H1 (cell line): ENCODE data around the gene SMARCAL1. TPM values are rescaled to one million over a fixed set of nuclear protein-coding genes. Genes with fewer than 3 reads are reported as not detected.

Experiments
- CTCF ChIA-PET: fragments of 300-600 bp; sonication (Branson Sonifier 250); formaldehyde crosslinking; loops from one replicate; lab custom pipeline; 2021; ENCODE audit not compliant: partially characterized antibody; lab: Charles Lee
- POLR2A ChIA-PET: fragments of 300-600 bp; sonication (Branson Sonifier 250); formaldehyde crosslinking; loops from one replicate; lab custom pipeline; 2021; ENCODE audit warnings: inconsistent platforms; ENCODE audit not compliant: partially characterized antibody; lab: Charles Lee
- DNase-seq, 2 experiments: peaks; one replicate each; pipeline versions ENCODE4 v3.0.0 to v3.0.0-alpha.2; 2010 to 2022; ENCODE audit warnings: low spot score in 2 of 2, low read depth in 1 of 2, mixed read lengths in 1 of 2
- FAIRE-seq: peaks from 2 replicates; lab custom pipeline; 2011; peaks lifted over from hg19 to GRCh38; lab: Jason Lieb, UNC
- H2AFZ ChIP-seq: 2 replicates; pipeline ENCODE4 v1.8.1; 2012; ENCODE audit warnings: low read length, inconsistent platforms
- H2AK5ac ChIP-seq: 2 replicates; pipeline ENCODE4 v1.6.1; 2013; ENCODE audit warnings: low read depth, low read length
- H2BK120ac ChIP-seq: replicated peaks from 2 replicates; pipeline ENCODE3; 2013; ENCODE audit warnings: low read depth, low read length, inconsistent platforms
- H2BK12ac ChIP-seq: 2 replicates; pipeline ENCODE4 v1.6.1; 2013; ENCODE audit warnings: low read depth, low read length
- H2BK15ac ChIP-seq: 2 replicates; pipeline ENCODE4 v1.6.1; 2013; ENCODE audit warnings: low read length
- H2BK20ac ChIP-seq: 2 replicates; pipeline ENCODE4 v1.6.1; 2013; ENCODE audit warnings: low read length
- H2BK5ac ChIP-seq: 2 replicates; pipeline ENCODE4 v1.6.1; 2013; ENCODE audit warnings: low read depth, low read length
- H3K14ac ChIP-seq: 2 replicates; pipeline ENCODE4 v1.6.1; 2013; ENCODE audit warnings: inconsistent platforms; ENCODE audit not compliant: insufficient read length
- H3K18ac ChIP-seq: 2 replicates; pipeline ENCODE4 v1.6.1; 2013; ENCODE audit warnings: low read length; ENCODE audit errors: extremely low read depth
- H3K23ac ChIP-seq: 2 replicates; pipeline ENCODE4 v1.6.1; 2013; ENCODE audit warnings: inconsistent platforms; ENCODE audit not compliant: insufficient read length
- H3K23me2 ChIP-seq: 2 replicates; pipeline ENCODE4 v1.6.1; 2013; ENCODE audit warnings: low read depth, low read length
- H3K27ac ChIP-seq: 2 replicates; pipeline ENCODE4 v1.6.1; 2011; ENCODE audit warnings: low read depth, low read length, inconsistent platforms
- H3K27me3 ChIP-seq, 4 experiments: replicated peaks in 1 of 4; 1 replicate in 1 of 4; 2 replicates in 3 of 4; pipeline versions ENCODE4 v1.6.1 to v1.8.1; 2011 to 2013; ENCODE audit warnings: low read length in 3 of 4, mild to moderate bottlenecking in 3 of 4, inconsistent platforms in 2 of 4, mixed read lengths in 2 of 4, moderate library complexity in 1 of 4; ENCODE audit not compliant: control insufficient read depth in 3 of 4, insufficient read depth in 3 of 4; ENCODE audit errors: extremely low read depth in 1 of 4
- H3K36me3 ChIP-seq, 4 experiments: 2 replicates each; pipeline versions ENCODE4 v1.6.1 to v1.8.1; 2011 to 2013; ENCODE audit warnings: mild to moderate bottlenecking in 4 of 4, low read length in 3 of 4, moderate library complexity in 2 of 4, control low read depth in 1 of 4, inconsistent platforms in 1 of 4; ENCODE audit not compliant: insufficient read depth in 4 of 4, control insufficient read depth in 2 of 4
- H3K4ac ChIP-seq: replicated peaks from 2 replicates; pipeline ENCODE3; 2013; ENCODE audit warnings: low read length, low read depth, mixed read lengths, inconsistent platforms; ENCODE audit not compliant: insufficient read length
- H3K4me1 ChIP-seq, 4 experiments: replicated peaks in 1 of 4; 1 replicate in 1 of 4; 2 replicates in 3 of 4; pipeline versions ENCODE4 v1.6.1 to v1.8.1; 2011 to 2013; ENCODE audit warnings: low read length in 3 of 4, inconsistent platforms in 2 of 4, mixed read lengths in 1 of 4; ENCODE audit not compliant: insufficient read depth in 4 of 4, control insufficient read depth in 3 of 4
- H3K4me2 ChIP-seq, 2 experiments: 2 replicates each; pipeline versions ENCODE4 v1.6.1 to v1.8.1; 2011 to 2013; ENCODE audit warnings: low read depth in 2 of 2, low read length in 2 of 2, control low read depth in 1 of 2, inconsistent platforms in 1 of 2, mild to moderate bottlenecking in 1 of 2; ENCODE audit not compliant: insufficient read depth in 1 of 2
- H3K4me3 ChIP-seq, 4 experiments: fragments of 200-600, 300-600 bp in 1 of 4; sonication (generic), shearing (Covaris generic), sonication (Bioruptor Twin) in 1 of 4; 2 replicates each; pipeline versions ENCODE4 v1.5.1 to v1.8.1; 2011 to 2016; ENCODE audit warnings: low read length in 4 of 4, low read depth in 3 of 4, control low read depth in 2 of 4, inconsistent platforms in 2 of 4, mild to moderate bottlenecking in 2 of 4, mixed read lengths in 1 of 4, moderate library complexity in 1 of 4; ENCODE audit not compliant: insufficient read depth in 2 of 4; ENCODE audit errors: extremely low read depth in 1 of 4
- H3K56ac ChIP-seq: replicated peaks from 2 replicates; pipeline ENCODE3; 2013; ENCODE audit warnings: low read depth, mild to moderate bottlenecking, mixed read lengths, low read length, inconsistent platforms; ENCODE audit not compliant: insufficient read length
- H3K79me1 ChIP-seq: 2 replicates; pipeline ENCODE4 v1.6.1; 2013; ENCODE audit warnings: low read depth, low read length, control low read depth
- H3K79me2 ChIP-seq, 2 experiments: 2 replicates each; pipeline versions ENCODE4 v1.6.1 to v1.8.1; 2012 to 2013; ENCODE audit warnings: low read length in 2 of 2, mild to moderate bottlenecking in 2 of 2, inconsistent platforms in 1 of 2; ENCODE audit not compliant: insufficient read depth in 2 of 2, control insufficient read depth in 1 of 2
- H3K9ac ChIP-seq, 4 experiments: replicated peaks in 1 of 4; 1 replicate in 1 of 4; 2 replicates in 3 of 4; pipeline versions ENCODE4 v1.6.1 to v1.8.1; 2011 to 2013; ENCODE audit warnings: low read depth in 3 of 4, low read length in 3 of 4, control low read depth in 2 of 4, mild to moderate bottlenecking in 2 of 4, moderate library complexity in 2 of 4, inconsistent platforms in 1 of 4; ENCODE audit errors: extremely low read depth in 1 of 4
- H3K9me3 ChIP-seq, 2 experiments: 2 replicates each; pipeline versions ENCODE4 v1.6.1 to v1.8.1; 2012 to 2013; ENCODE audit warnings: mild to moderate bottlenecking in 2 of 2, moderate library complexity in 2 of 2, control low read depth in 1 of 2, inconsistent platforms in 1 of 2, low read depth in 1 of 2, low read length in 1 of 2, mixed read lengths in 1 of 2; ENCODE audit not compliant: insufficient read depth in 2 of 2
- H4K20me1 ChIP-seq, 2 experiments: replicated peaks in 1 of 2; 2 replicates each; pipeline versions ENCODE3 to v1.8.1; 2011 to 2013; ENCODE audit warnings: inconsistent platforms in 2 of 2, low read length in 2 of 2, mild to moderate bottlenecking in 1 of 2; ENCODE audit not compliant: insufficient read depth in 2 of 2, control insufficient read depth in 1 of 2
- H4K5ac ChIP-seq: 2 replicates; pipeline ENCODE4 v1.6.1; 2013; ENCODE audit warnings: low read length, low read depth, mixed read lengths, inconsistent platforms; ENCODE audit not compliant: insufficient read length
- H4K8ac ChIP-seq: 2 replicates; pipeline ENCODE4 v1.8.0; 2013; ENCODE audit warnings: mild to moderate bottlenecking, moderate library complexity, low read length, inconsistent platforms; ENCODE audit not compliant: insufficient read depth; ENCODE audit errors: extremely low read depth
- H4K91ac ChIP-seq: replicated peaks from 2 replicates; pipeline ENCODE3; 2013; ENCODE audit warnings: low read length, mixed read lengths, inconsistent platforms; ENCODE audit not compliant: insufficient read length
- ATF2 ChIP-seq: IDR thresholded peaks from 2 replicates; pipeline ENCODE4 v1.6.1; 2012; ENCODE audit warnings: low read length, inconsistent platforms
- CREB1 ChIP-seq: IDR thresholded peaks from 2 replicates; pipeline ENCODE4 v1.6.1; 2012; ENCODE audit warnings: inconsistent platforms
- CTBP2 ChIP-seq: IDR thresholded peaks from 2 replicates; pipeline ENCODE4 v1.7.0; 2011; ENCODE audit warnings: borderline replicate concordance, mild to moderate bottlenecking, moderate library complexity, mixed read lengths, low read length; ENCODE audit not compliant: insufficient read depth, insufficient read length
- HDAC6 ChIP-seq: IDR thresholded peaks from one replicate; pipeline ENCODE4 v1.7.1; 2012; ENCODE audit warnings: low read depth, mild to moderate bottlenecking, inconsistent platforms, low read length, moderate library complexity
- JUN ChIP-seq: IDR thresholded peaks from 2 replicates; pipeline ENCODE4 v1.6.1; 2011; ENCODE audit warnings: low read depth, mild to moderate bottlenecking, improper control_type of control experiment, low read length
- PHF8 ChIP-seq: fragments of 200-600 bp; sonication (generic); conservative IDR thresholded peaks from 2 replicates; pipeline ENCODE4 v1.7.1; 2012; ENCODE audit warnings: low read depth, mild to moderate bottlenecking, inconsistent platforms, low read length, moderate library complexity
- RFX5 ChIP-seq: IDR thresholded peaks from 2 replicates; pipeline ENCODE4 v1.6.1; 2011; ENCODE audit warnings: low read depth, low read length, improper control_type of control experiment, borderline replicate concordance
- SIX5 ChIP-seq: IDR thresholded peaks from 2 replicates; pipeline ENCODE4 v1.6.1; 2011; ENCODE audit warnings: mild to moderate bottlenecking, low read depth, low read length
- SUZ12 ChIP-seq: fragments of 200-600 bp; sonication (generic); IDR thresholded peaks from 2 replicates; pipeline ENCODE4 v1.6.1; 2012; ENCODE audit warnings: mild to moderate bottlenecking, inconsistent platforms, low read length, moderate library complexity, mixed read lengths
- TCF12 ChIP-seq: IDR thresholded peaks from 2 replicates; pipeline ENCODE4 v1.6.1; 2011; ENCODE audit warnings: low read depth, mild to moderate bottlenecking, low read length
- YY1 ChIP-seq: IDR thresholded peaks from 2 replicates; pipeline ENCODE4 v1.6.1; 2011; ENCODE audit warnings: low read depth, mild to moderate bottlenecking, low read length
- WGBS, 2 experiments: shearing (Covaris generic) in 1 of 2; methylation state at CpG; one replicate each; pipeline versions ENCODE4 v1.1.6 to v1.1.7; 2013 to 2015; ENCODE audit warnings: low lambda C conversion rate in 2 of 2, mixed read lengths in 2 of 2, inconsistent platforms in 1 of 2, low coverage in 1 of 2, missing lambda C conversion rate in 1 of 2; ENCODE audit not compliant: insufficient replicate concordance in 2 of 2, insufficient coverage in 1 of 2, insufficient read length in 1 of 2; ENCODE audit errors: extremely low coverage in 1 of 2, missing lambda C conversion rate in 1 of 2; 5-methylcytosine and 5-hydroxymethylcytosine counted together
- polyA plus RNA-seq, 7 experiments: library from polyadenylated mRNA; depleted of rRNA in 3 of 7; stranded (reverse) in 5 of 7; unstranded in 2 of 7; fragments of >200 nt in 5 of 7; fragments of 200-250 nt in 2 of 7; gene quantifications; 1 replicate in 5 of 7; 2 replicates in 1 of 7; 4 replicates in 1 of 7; pipeline versions ENCODE4 v1.2.1 to v1.2.3, GENCODE V29; 2011 to 2013; ENCODE audit warnings: missing spikeins in 2 of 7, mixed read lengths in 2 of 7
- total RNA-seq: library from RNA; stranded (reverse); fragmentation: NEBNext Ultra II Directional; extraction: Animal tissue kit (Norgen Biotek cat#: 25700); gene quantifications from 2 replicates; pipeline ENCODE4 v1.2.1, GENCODE V29; 2021

Gene SMARCAL1
- total and polyA plus RNA-seq, 2 of the 8 experiments (the other 6 are each of a cell fraction or from before 2014, with no cell fraction given) = 17.6 to 17.9 TPM

- Histone ChIP-seq H3K79me1 (no peaks in the 10 kb centered on the region; the same call in 1 of the 2 replicates), H3K23me2 (peaks cover 2% of the 10 kb centered on the region; the same call in 1 of the 2 replicates), H3K27ac (no peak overlapping the region), H3K36me3 (peaks cover 0 to 12% (median 3%) of the 10 kb centered on the region in 4 experiments; a peak in 3 of 8 replicates), H2BK20ac (no peak overlapping the region), H3K9me3 (no peaks in the 10 kb centered on the region), H3K79me2 (no peaks in the 10 kb centered on the region), H4K91ac (no peak overlapping the region), H3K9ac (no peak overlapping the region), H2AFZ (no peak overlapping the region), H2BK12ac (no peak overlapping the region), H4K5ac (no peak overlapping the region), H3K27me3 (no peaks in the 10 kb centered on the region), H3K4me2 (no peak overlapping the region), H3K23ac (no peak overlapping the region), H3K4ac (no peak overlapping the region), H3K4me1 (peaks cover 0 to 3% (median 0%) of the 10 kb centered on the region in 4 experiments; a peak in 1 of 7 replicates), H4K20me1 (no peaks in the 10 kb centered on the region), H2AK5ac (no peak overlapping the region), H3K14ac (no peak overlapping the region), H3K56ac (no peak overlapping the region), H4K8ac (no peak overlapping the region), H2BK120ac (no peak overlapping the region), H2BK15ac (no peak overlapping the region), H3K18ac (no peak overlapping the region), H2BK5ac (no peak overlapping the region), H3K4me3 (no peak overlapping the region)
- ChIA-PET POLR2A (interaction anchor here (0.9 to 1.2 kb wide), 3 partner anchors 12 to 88 kb away, joined by 3 to 4 read pairs (median 3); partner anchors contain the start of gene MARCHF4), CTCF (interaction anchor here (0.7 to 7.5 kb wide), 6 partner anchors 8 to 270 kb away, joined by 3 to 69 read pairs (median 4); no protein-coding TSS in a partner anchor)
- FAIRE-seq (no peak), DNase-seq (no peak)
- 79% methylated on average over 6 of the region's 6 CpGs; no CpG with 5 or more reads in 1 of the 2 experiments for WGBS, 2 experiments
- TF ChIP-seq ATF2 (no peak), JUN (no peak), PHF8 (no peak), RFX5 (no peak), CREB1 (no peak), HDAC6 (no peak), TCF12 (no peak), YY1 (no peak), SUZ12 (no peak), CTBP2 (no peak), SIX5 (no peak)
These were observed 4.5 kb downstream of the SMARCAL1 start for GRCh38 chr2:216416571-216417307.
